Stimulated activated CD8-positive, alpha-beta memory T cell treated with anti-CD3 and anti-CD28 coated beads, Interleukin-2, amount 100 ng/mL, for 48 hours (primary cell): ENCODE results near the gene NPC2.

Source experiments
- DNase-seq, 2 donors: peaks; one replicate each; pipeline ENCODE4 v3.0.0-alpha.2; 2020; ENCODE audit warnings: low read depth in 2 of 2

The NPC2 gene

DNA sequence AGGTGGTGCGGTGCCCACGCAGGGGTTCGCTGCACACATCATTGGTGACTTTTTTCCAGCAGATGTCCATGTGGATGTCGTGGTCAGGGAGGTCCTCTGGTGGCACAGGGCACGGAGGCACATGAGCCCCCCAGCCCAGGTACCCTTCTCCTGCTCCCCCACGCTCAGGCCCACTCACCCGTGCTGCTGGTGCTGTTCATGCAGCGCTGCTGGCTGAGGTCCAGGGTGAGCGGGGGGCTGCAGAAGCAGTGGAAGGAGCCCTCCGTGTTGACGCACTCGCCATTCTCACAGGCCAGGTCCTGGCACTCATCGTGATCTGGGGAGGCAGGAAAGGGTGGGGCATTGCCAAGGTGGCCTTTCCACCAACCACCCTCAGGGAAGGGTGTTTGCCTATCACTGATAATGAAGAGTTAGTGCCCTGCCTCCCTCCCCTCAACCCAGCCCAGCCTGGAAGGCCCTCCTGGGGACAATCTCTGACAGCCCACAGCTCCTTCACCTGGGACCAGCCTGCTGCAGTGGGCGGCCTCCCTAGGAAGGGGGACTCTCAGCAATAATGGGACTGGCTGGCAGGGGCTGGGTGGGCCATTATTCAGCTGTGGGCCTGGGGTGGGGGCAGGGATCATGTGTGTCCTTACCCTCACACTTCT, 10.3 kb upstream of the NPC2 start:
- DNase-seq: no peak

- DNase-seq: no peak
Observed at GRCh38 chr14:74502236-74503019, 9.3 kb upstream of the NPC2 start.

GRCh38 chr14:74501691-74502090, 8.6 kb upstream of the NPC2 start:
- no peak for DNase-seq

DNA sequence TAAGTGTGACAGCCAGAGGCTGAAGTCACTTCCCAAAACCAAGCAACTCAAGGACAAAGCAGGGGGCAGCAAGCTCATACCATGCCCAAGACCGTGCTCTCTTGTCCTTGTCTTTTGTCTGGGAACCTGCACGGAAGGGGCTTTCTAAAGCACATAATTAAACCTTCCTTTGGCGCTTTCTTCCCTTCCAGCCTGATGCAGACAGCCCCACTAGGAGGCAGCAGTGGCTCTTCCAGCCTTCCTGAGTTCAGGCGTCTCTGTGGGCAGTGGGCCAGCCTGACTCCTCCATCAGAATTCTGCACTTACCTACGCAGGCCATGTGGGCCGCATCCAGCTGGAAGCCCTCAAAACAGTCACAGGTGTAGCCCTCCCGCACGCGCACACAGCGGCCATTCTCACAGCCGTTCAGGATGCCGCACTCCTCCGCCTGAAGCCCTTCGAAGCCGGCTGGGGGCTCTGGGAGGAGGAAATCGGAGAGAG, 8.1 kb upstream of the NPC2 start:
- DNase-seq: no peak

- no peak for DNase-seq
Observed at GRCh38 chr14:74500417-74501134, 7.5 kb upstream of the NPC2 start.

DNA sequence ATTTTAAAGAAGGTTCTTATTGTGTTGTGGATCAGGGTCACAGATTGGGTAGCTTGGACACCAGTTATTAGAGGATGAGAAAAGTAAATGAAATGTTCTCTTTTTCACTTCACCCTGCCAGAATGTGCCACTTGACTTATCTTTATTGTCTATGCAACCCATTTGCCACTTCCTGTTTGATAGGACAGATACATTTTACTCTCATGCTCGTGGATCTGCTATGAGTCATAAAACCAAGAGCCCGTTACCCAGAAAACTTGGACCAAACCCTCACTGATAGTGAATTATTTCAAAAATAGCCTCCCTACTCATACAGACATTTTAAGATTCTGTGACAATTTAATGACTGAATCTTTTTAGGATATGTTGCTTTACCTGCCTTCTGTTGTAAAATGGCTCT, 2.3 kb upstream of the NPC2 start:
- DNase-seq: no peak

DNA sequence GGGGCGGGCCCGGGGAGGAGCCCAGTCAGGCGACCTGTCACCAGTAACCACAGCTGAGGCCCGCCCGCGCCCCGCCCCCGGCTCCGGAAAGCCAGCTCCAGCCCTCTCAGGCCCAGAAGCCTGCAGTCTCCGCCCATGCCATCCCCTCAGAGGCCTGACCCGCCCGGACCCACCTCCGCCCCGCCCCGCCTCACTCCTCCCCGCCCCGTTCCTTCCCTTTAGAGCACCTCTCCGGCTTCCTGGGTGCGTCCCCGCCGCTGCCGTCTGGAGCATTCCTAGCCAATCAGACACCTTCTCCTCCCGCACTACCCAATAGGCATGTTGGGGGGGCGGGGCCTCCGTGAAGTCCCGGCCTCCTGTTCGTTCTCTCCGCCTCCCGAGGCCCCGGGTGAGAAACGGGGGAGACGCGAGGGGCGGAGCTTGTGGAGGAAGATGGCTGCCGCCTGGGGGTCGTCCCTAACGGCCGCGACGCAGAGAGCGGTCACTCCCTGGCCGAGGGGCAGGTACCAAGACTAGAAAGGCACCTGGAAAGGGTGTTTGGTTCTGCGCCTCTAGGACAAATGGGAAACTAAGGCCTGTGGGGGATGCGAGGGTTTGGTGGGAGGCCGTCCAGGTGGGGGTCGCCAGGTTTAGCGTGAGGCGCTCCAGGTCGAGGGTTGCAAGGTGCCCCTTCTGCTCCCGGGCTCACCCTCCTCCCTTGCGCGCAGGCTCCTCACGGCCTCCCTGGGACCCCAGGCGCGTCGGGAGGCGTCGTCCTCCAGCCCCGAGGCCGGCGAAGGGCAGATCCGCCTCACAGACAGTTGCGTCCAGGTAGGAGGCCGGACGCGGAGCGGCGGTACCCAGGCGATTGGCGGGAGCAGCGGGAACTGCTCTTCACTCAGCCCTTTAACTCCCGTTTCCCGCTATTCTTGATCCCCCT, 497 bp upstream of the NPC2 start, which contains the start of gene ISCA2:
TSS of gene ISCA2 (plus strand) at position 423 of the 919 bp plus-strand sequence. CDS start at position 433, 10 bp downstream.
- DNase-seq: peak; percentile 100

DNA sequence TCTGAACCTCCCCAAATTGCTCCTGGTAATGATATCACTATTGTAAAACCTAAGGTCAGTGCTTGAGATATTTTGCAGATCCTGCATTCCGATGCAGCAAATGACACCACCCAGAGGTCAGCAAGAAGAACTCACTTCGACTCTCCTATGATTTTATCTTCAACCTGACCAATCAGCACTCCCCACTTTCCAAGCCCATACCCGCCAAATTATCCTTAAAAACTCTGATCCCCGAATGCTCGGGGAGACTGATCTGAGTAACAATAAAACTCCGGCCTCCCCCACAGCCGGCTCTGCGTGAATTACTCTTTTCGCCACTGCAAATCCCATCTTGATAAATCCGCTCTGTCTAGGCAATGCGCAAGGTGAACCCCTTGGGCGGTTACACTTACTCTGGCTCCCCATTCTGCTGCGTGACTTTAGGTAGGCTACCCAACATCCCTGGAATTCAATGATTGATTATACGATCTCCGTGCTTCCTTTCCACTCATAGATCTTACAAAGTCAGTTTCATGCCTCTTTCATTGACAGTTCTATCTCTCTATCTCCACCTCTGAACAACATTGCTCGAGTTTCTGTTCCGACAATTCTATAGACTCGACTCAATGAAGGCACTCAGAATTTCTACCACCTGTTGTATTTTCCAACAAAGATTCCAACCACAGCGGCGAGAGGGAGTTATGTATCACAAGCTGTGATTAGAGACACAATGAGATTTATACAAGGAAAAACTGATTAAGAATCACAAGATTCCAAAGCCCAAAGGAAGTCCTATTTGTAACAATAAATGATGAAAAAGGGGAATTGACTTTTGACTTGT, 939 bp downstream of the NPC2 start:
- no peak for DNase-seq

GRCh38 chr14:74490486-74490885, 2.6 kb downstream of the NPC2 start:
- DNase-seq: no peak

DNA sequence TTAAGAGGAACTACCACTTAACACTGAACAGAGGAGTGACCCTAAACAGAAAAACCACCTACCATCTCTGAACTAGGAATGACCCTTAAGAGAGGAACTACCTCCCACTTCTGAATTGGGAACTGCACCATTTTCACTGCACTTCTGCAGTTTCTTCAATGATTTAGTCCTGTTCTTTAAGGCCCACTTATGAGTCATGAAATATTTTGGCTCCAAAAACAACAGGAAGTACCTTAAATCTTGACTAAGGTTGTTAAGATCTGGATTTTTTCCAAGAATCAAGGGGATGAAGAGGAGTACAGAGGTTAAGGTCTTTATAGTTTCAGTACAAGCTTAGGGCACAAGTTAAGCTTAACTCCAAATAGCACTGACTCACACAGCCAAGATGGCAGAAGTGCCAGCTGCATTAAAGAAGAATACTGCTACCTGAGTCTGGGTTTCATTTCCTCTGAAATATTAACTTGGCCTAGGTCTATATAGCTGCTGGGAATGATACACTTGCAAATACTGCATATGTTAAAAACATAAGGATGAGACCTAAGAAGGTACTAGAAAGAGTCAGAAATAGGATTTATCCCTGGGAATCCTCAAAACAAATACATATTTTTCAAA, 4.2 kb downstream of the NPC2 start:
- DNase-seq: no peak

DNA sequence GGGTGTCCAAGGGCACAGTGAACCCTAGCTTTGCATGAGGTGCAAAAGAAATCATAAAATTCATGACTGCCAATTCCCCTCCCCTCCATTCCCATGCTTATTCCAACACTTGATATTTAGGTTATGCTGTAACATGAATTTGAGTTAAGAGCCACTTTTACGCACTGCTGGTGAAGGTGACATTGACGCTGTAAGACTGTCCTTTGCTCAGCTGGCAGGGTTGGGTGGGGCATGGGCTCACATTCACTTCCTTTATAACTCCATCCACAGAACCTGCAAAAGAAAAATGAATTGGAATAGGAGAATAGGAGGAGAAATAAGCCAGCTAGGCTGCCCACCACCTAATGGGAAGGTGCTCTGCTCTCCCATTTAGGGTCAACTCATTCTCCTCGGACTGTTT, 6.9 kb downstream of the NPC2 start:
- DNase-seq: no peak

- no peak for DNase-seq
Observed at GRCh38 chr14:74483321-74483720, 9.8 kb downstream of the NPC2 start.

- no peak for DNase-seq
Observed at GRCh38 chr14:74482571-74482970, 10.5 kb downstream of the NPC2 start.

DNA sequence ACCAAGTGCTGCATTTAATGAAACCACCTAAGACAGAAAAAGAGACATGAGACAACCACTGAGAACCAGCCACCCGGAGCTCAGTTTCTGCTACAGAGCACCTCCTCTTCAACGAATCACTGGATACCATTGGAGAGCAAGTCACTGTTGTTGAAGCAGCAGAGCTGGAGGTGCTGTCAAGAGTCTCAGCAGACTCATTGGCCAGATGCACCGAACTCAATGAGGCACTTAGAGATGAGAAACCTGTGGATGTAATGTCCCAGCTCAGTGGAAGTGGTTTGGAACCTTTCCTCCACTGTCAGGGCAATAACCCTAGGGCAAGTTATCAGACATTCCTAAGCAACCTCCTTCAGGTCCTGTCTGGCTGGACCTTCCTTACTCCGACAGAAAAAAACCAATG, 13.1 kb downstream of the NPC2 start:
- DNase-seq: no peak

DNA sequence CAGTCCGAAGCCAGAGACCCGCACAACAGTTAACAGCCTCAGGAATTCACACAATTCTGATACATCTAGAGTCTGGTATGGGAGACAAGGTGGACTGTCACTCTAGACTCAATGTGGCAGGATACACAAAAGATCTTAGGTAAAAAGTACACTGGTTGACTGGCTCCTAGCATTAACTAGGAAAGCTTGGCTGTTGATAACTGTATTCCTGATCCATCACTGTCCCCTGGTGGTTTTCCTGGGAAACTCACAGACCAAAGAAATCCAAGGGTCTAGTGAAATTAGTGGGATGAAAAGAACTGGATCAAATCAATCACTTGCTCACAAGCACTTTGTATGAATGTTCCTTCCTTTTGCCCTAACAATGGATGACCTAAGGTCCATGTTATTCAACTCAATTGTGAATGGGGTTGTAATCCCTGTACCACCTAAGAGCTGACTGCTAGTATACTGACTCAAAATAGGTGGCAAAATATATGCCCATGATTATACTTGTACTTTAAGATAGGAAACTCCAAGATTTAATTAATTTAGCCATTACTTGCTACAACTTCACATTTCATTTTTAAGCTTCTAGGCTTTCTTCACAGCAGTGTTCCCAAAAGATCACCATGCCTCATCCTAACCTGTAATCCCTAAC, 14.0 kb downstream of the NPC2 start:
- no peak for DNase-seq

DNA sequence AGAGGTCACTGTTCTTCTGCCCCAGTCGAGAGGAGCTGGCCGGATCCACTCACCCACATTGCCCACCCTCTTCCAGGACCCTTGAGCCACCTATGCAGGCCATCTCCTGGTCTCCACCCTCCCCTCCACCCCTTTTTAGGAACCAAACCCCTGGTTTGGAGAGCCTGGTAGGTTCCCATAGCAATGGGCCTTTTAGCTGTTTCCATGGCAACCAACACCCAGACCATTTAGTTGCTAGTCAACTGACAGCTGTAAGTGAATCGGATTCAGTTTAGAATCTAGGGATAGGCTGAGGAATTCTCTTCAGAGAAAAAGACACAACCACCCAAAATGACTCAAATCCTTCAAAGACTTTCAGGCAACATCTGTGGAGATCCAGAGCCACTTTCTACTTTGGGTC, 16.5 kb downstream of the NPC2 start:
- no peak for DNase-seq

GRCh38 chr14:74476107-74476506, 17.0 kb downstream of the NPC2 start:
- no peak for DNase-seq

- no peak for DNase-seq
Observed at GRCh38 chr14:74475678-74476077, 17.4 kb downstream of the NPC2 start.

GRCh38 chr14:74474376-74474775, 18.7 kb downstream of the NPC2 start:
- no peak for DNase-seq

GRCh38 chr14:74472601-74473000, 20.5 kb downstream of the NPC2 start:
- no peak for DNase-seq
